ENCODE data around the gene JOSD2. TPM values are rescaled to one million over a fixed set of nuclear protein-coding genes. Genes with fewer than 3 reads are reported as not detected.

The JOSD2 gene
- total and polyA plus RNA-seq, 9 of the 15 experiments (the other 6 are each of a cell fraction or from before 2014, with no cell fraction given), result 0.06 to 14.4 (median 3.1) TPM

- no peak for TF ChIP-seq ZFP91 (CRISPR knock-in tag; IDR thresholded peaks at IDR 0.05)
- TF ChIP-seq ZNF77 (CRISPR knock-in tag; IDR thresholded peaks at IDR 0.05), result no peak
- no peak for TF ChIP-seq ZNF347 (CRISPR knock-in tag; IDR thresholded peaks at IDR 0.05; ENCODE audit: low read depth)
- TF ChIP-seq ZBTB9 (CRISPR knock-in tag; IDR thresholded peaks at IDR 0.05), result no peak
- no peak for TF ChIP-seq THRB (CRISPR knock-in tag; conservative IDR thresholded peaks at IDR 0.05)
- TF ChIP-seq FOXJ3 (CRISPR knock-in tag; IDR thresholded peaks at IDR 0.05), result no peak
- TF ChIP-seq E2F5 (CRISPR knock-in tag; IDR thresholded peaks at IDR 0.05), result no peak
- peak; percentile 100 for TF ChIP-seq CREM (IDR thresholded peaks at IDR 0.05; ENCODE audit: low read depth)
- TF ChIP-seq ARID1B (IDR thresholded peaks at IDR 0.05), result no peak
- TF ChIP-seq MCM3 (IDR thresholded peaks at IDR 0.05), result no peak
- TF ChIP-seq GABPB1 (CRISPR knock-in tag; IDR thresholded peaks at IDR 0.05), result peak; percentile 77; the same call in 1 of the 2 replicates
- no peak for TF ChIP-seq ZNF830 (CRISPR knock-in tag; IDR thresholded peaks at IDR 0.05)
- TF ChIP-seq ZBED1 (IDR thresholded peaks at IDR 0.05), result no peak
- TF ChIP-seq MTF1 (CRISPR knock-in tag; IDR thresholded peaks at IDR 0.05; ENCODE audit: borderline replicate concordance), result no peak
- no peak for TF ChIP-seq NCOA4 (IDR thresholded peaks at IDR 0.05; ENCODE audit: partially characterized antibody)
- TF ChIP-seq XRCC3 (IDR thresholded peaks at IDR 0.05), result no peak
- TF ChIP-seq BMI1 (IDR thresholded peaks at IDR 0.05; ENCODE audit: low read length), result no peak
- no peak for TF ChIP-seq ETS2 (tag; IDR thresholded peaks at IDR 0.05; ENCODE audit: borderline replicate concordance, poor library complexity, severe bottlenecking)
- TF ChIP-seq HOXB6 (CRISPR knock-in tag; IDR thresholded peaks at IDR 0.05; ENCODE audit: borderline replicate concordance), result no peak
- TF ChIP-seq HINFP (tag; conservative IDR thresholded peaks at IDR 0.05; ENCODE audit: low read depth), result no peak
- TF ChIP-seq ZNF184 (CRISPR knock-in tag; IDR thresholded peaks at IDR 0.05), result no peak
Measured at GRCh38 chr19:50476224-50476906, 34.6 kb downstream of the JOSD2 start, which contains the start of the genes EMC10 and GARIN5A (continued).
